ENCODE measurements around the gene UIMC1. TPM values are rescaled to one million over a fixed set of nuclear protein-coding genes. Genes with fewer than 3 reads are reported as not detected.

UIMC1 gene
- total RNA-seq, 4 donors from 2014 or later: 22.3 to 38.6 (median 27.7) TPM

- ATAC-seq (ENCODE audit: low FRiP score): no peak
- no peak for TF ChIP-seq CTCF (IDR thresholded peaks at IDR 0.05)
- no peak for DNase-seq (ENCODE audit: low spot score)
These were observed 35.4 kb upstream of the UIMC1 start for GRCh38 chr5:177041936-177042335.

- no peak for DNase-seq (ENCODE audit: low spot score)
- TF ChIP-seq CTCF (IDR thresholded peaks at IDR 0.05): no peak
- ATAC-seq (ENCODE audit: low FRiP score): no peak
These were observed 34.3 kb upstream of the UIMC1 start for GRCh38 chr5:177040814-177041420.

GRCh38 chr5:177036921-177037320 lies 30.3 kb upstream of the UIMC1 start:
- ATAC-seq (ENCODE audit: low FRiP score) (no peak), DNase-seq (ENCODE audit: low spot score) (no peak)
- no peak for TF ChIP-seq CTCF (IDR thresholded peaks at IDR 0.05)

GRCh38 chr5:177036443-177036842 lies 29.9 kb upstream of the UIMC1 start:
- ATAC-seq (ENCODE audit: low FRiP score) (no peak), DNase-seq (ENCODE audit: low spot score) (no peak)

GRCh38 chr5:177035976-177036375 lies 29.4 kb upstream of the UIMC1 start:
- DNase-seq (ENCODE audit: low spot score): no peak
- ATAC-seq (ENCODE audit: low FRiP score): no peak
- no peak for TF ChIP-seq CTCF (IDR thresholded peaks at IDR 0.05)

More at GRCh38 chr5:177036443-177036842, 29.9 kb upstream of the UIMC1 start:
- TF ChIP-seq CTCF (IDR thresholded peaks at IDR 0.05): no peak

- ATAC-seq (ENCODE audit: low FRiP score) (no peak), DNase-seq (ENCODE audit: low spot score) (no peak)
These were observed 22.9 kb upstream of the UIMC1 start for GRCh38 chr5:177029498-177029897.

More at GRCh38 chr5:177029498-177029897, 22.9 kb upstream of the UIMC1 start:
- TF ChIP-seq CTCF (IDR thresholded peaks at IDR 0.05): no peak
